Hepatocyte (in vitro differentiated cells): ENCODE measurements around the gene GPC2. TPM values are rescaled to one million over a fixed set of nuclear protein-coding genes. Genes with fewer than 3 reads are reported as not detected.
"Not testable (repeated sequence)": the region's sequence is repeated elsewhere in the genome, so short reads cannot be mapped to it uniquely, and the experiment has no call there.

ENCODE experiments used
- DNase-seq: peaks from one replicate; pipeline ENCODE4 v3.0.0-alpha.2; 2016; ENCODE audit warnings: low spot score
- H2AFZ ChIP-seq: fragments of 200-600 bp; sonication (generic); 2 replicates; pipeline ENCODE4 v1.6.0; 2016; ENCODE audit warnings: antibody characterized with exemption, mild to moderate bottlenecking
- H3K27ac ChIP-seq: fragments of 200-600 bp; sonication (generic); 2 replicates; pipeline ENCODE4 v1.5.1; 2016; ENCODE audit warnings: mild to moderate bottlenecking
- H3K27me3 ChIP-seq: fragments of 200-600 bp; sonication (generic); 2 replicates; pipeline ENCODE4 v1.6.1; 2016
- H3K36me3 ChIP-seq: fragments of 200-600 bp; sonication (generic); replicated peaks from 2 replicates; pipeline ENCODE4 v1.5.1; 2016; ENCODE audit warnings: low read depth; ENCODE audit not compliant: insufficient read depth
- H3K4me1 ChIP-seq: fragments of 200-600 bp; sonication (generic); 2 replicates; pipeline ENCODE4 v1.5.1; 2016; ENCODE audit warnings: mild to moderate bottlenecking, moderate library complexity; ENCODE audit not compliant: insufficient read depth
- H3K4me2 ChIP-seq: fragments of 200-600 bp; sonication (generic); 2 replicates; pipeline ENCODE4 v1.6.0; 2016
- H3K4me3 ChIP-seq: fragments of 200-600 bp; sonication (generic); 2 replicates; pipeline ENCODE4 v1.5.1; 2016; ENCODE audit warnings: mild to moderate bottlenecking
- H3K79me2 ChIP-seq: fragments of 200-600 bp; sonication (generic); 2 replicates; pipeline ENCODE4 v1.6.0; 2017; ENCODE audit warnings: mild to moderate bottlenecking
- H3K9me2 ChIP-seq: fragments of 200-600 bp; sonication (generic); replicated peaks from 2 replicates; pipeline ENCODE4 v1.6.0; 2017; ENCODE audit warnings: mild to moderate bottlenecking; ENCODE audit not compliant: insufficient read depth
- H3K9me3 ChIP-seq: fragments of 200-600 bp; sonication (generic); 2 replicates; pipeline ENCODE4 v1.5.1; 2016; ENCODE audit warnings: low read depth, mild to moderate bottlenecking
- H4K20me1 ChIP-seq: fragments of 200-600 bp; sonication (generic); 2 replicates; pipeline ENCODE4 v1.6.0; 2016; ENCODE audit warnings: mild to moderate bottlenecking; ENCODE audit not compliant: insufficient read depth, poor library complexity, severe bottlenecking
- EZH2 ChIP-seq: fragments of 200-600 bp; sonication (generic); IDR thresholded peaks from 2 replicates; pipeline ENCODE4 v1.6.1; 2016; ENCODE audit warnings: antibody characterized with exemption, mild to moderate bottlenecking, borderline replicate concordance
- EZH2phosphoT487 ChIP-seq: fragments of 200-600 bp; sonication (generic); IDR thresholded peaks from one replicate; pipeline ENCODE4 v1.6.1; 2018; ENCODE audit warnings: antibody characterized with exemption, mild to moderate bottlenecking, low read depth, moderate library complexity; ENCODE audit not compliant: unreplicated experiment, severe bottlenecking
- WGBS: methylation state at CpG from one replicate; pipeline ENCODE4 v1.1.6; 2016; ENCODE audit warnings: low lambda C conversion rate; ENCODE audit errors: missing lambda C conversion rate; 5-methylcytosine and 5-hydroxymethylcytosine counted together
- polyA plus RNA-seq: library from polyadenylated mRNA; unstranded; fragments of >200 nt; fragmentation: Nextera tagmentation; extraction: Ambion mirVana; gene quantifications from 2 replicates; pipeline ENCODE4 v1.2.1, GENCODE V29; 2016
- total RNA-seq: library from RNA; depleted of rRNA; stranded (reverse); fragments of >200 nt; gene quantifications from 2 replicates; pipeline ENCODE4 v1.2.3, GENCODE V29; 2014
- TF ChIP-seq, protein P1 (sequence below): fragments of 200-600 bp; sonication (generic); IDR thresholded peaks from 2 replicates; pipeline ENCODE4 v1.5.1; 2016; ENCODE audit warnings: antibody characterized with exemption, mild to moderate bottlenecking; ENCODE audit not compliant: poor library complexity

The GPC2 gene
- total and polyA plus RNA-seq, 2 experiments from 2014 or later: 2.0 to 3.2 TPM

DNA sequence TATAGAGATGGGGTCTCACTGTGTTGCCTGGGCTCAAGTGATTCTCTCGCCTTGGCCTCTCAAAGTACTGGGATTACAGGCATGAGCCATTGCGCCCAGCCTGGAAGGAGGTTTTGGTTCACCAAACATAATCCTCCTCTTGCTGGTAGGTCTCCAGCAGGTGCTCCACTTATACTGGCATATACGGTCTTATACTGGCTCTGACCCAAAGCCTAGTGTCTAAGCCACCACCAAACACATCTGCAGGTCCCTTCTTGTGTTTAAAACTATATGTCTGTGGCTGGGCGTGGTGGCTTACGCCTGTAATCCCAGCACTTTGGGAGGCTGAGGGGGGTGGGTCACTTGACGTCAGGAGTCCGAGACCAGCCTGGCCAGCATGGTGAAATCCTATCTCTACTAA is 45.1 kb downstream of the GPC2 start:
- Histone ChIP-seq H2AFZ (no peak overlapping the region), H3K4me2 (no peak overlapping the region), H3K9me3 (no peaks in the 10 kb centered on the region), H3K79me2 (no peaks in the 10 kb centered on the region), H3K4me1 (peaks cover 7% of the 10 kb centered on the region), H3K36me3 (no peaks in the 10 kb centered on the region), H3K27ac (no peak overlapping the region), H3K4me3 (no peak overlapping the region), H3K9me2 (no peaks in the 10 kb centered on the region), H3K27me3 (no peaks in the 10 kb centered on the region), H4K20me1 (no peaks in the 10 kb centered on the region)
- 74% methylated on average over 7 of the region's 7 CpGs for WGBS
- TF ChIP-seq, protein P1, sequence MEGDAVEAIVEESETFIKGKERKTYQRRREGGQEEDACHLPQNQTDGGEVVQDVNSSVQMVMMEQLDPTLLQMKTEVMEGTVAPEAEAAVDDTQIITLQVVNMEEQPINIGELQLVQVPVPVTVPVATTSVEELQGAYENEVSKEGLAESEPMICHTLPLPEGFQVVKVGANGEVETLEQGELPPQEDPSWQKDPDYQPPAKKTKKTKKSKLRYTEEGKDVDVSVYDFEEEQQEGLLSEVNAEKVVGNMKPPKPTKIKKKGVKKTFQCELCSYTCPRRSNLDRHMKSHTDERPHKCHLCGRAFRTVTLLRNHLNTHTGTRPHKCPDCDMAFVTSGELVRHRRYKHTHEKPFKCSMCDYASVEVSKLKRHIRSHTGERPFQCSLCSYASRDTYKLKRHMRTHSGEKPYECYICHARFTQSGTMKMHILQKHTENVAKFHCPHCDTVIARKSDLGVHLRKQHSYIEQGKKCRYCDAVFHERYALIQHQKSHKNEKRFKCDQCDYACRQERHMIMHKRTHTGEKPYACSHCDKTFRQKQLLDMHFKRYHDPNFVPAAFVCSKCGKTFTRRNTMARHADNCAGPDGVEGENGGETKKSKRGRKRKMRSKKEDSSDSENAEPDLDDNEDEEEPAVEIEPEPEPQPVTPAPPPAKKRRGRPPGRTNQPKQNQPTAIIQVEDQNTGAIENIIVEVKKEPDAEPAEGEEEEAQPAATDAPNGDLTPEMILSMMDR: no peak
- no peak for TF ChIP-seq EZH2phosphoT487
- TF ChIP-seq EZH2: no peak
- DNase-seq: no peak

DNA sequence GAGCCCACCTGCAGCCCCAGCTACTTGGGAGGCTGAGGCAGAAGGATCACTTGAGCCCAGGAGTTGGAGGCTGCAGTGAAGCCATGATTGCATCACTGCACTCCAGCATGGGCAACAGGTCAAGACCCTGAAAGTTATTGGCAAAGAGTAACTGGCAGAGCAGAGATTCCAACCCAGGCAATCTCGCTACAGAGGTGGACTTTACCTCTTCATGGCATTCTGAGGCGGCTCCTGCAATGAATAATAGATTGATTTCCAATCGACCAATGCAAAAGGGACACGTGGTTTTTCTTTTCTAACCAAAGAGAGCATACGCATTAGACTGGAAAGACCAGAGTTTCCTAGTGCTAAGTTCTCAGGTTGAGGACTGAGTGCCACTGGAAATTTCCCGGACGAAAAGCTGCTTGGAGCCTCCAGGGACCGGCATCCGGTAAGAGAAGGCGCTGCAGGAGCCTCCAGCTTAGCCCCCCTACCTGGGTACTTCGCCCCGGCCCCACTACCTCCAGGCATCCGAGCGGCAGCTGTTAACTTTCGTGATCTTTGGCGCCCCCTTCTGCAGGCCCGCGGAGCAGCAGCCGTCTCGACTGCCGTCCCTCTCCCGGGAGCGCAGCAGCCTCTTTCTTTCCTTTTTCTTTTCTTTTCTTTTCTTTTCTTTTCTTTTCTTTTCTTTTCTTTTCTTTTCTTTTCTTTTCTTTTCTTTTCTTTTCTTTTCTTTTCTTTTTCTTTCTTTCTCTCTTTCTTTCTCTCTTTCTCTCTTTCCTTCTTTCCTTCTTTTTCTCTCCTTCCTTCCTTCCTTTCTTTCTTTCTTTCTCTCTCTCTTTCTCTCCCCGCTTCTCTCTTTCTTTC is 46.4 kb downstream of the GPC2 start:
- H3K27ac ChIP-seq: no peak overlapping the region
- H3K27me3 ChIP-seq: no peaks in the 10 kb centered on the region
- 9% methylated on average over 24 of the region's 24 CpGs for WGBS
- no peaks in the 10 kb centered on the region for H3K36me3 ChIP-seq
- H3K79me2 ChIP-seq: no peaks in the 10 kb centered on the region
- no peaks in the 10 kb centered on the region for H3K9me2 ChIP-seq
- H2AFZ ChIP-seq: peak overlapping the region; percentile 13
- H3K4me1 ChIP-seq: peaks cover 7% of the 10 kb centered on the region
- H4K20me1 ChIP-seq: no peaks in the 10 kb centered on the region
- H3K4me2 ChIP-seq: peak overlapping the region; percentile 83
- no peak overlapping the region for H3K4me3 ChIP-seq
- H3K9me3 ChIP-seq: no peaks in the 10 kb centered on the region
- TF ChIP-seq EZH2: no peak
- TF ChIP-seq, protein P1: peak; percentile 90
- DNase-seq: peak; percentile 87

DNA sequence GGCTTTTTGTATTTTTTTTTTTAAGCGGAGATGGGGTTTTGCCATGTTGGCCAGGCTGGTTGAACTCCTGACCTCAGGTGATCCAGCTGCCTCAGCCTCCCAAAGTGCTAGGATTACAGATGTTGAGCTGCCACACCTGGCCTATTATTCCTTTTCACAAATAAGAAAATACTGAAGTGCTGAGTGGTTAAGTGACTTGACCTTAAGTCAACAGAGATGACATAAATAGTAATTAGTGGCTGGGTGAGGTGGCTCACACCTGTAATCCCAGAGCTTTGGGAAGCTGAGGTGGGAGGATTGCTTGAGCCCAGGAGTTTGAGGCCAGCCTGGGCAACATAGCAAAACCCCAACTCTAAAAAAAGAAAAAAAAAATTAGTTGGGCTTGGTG is 47.0 kb downstream of the GPC2 start:
- WGBS: 67% methylated on average over 1 of the region's 1 CpG
- H3K27ac ChIP-seq: not testable (repeated sequence)

DNA sequence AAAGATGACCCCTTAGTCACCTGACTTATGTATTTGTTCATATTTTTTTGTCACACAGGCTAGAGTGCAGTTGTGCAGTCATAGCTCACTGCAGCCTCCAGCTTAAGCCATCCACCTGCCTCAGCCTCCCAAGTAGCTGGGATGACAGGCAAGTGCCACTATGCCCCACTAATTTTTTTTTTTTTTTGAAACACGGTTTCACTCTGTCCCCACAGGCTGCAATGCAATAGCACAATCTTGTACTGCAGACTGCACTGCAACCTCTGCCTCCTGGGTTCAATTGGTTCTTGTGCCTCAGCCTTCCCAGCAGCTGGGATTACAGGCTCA is 48.6 kb downstream of the GPC2 start:
- Histone ChIP-seq H3K4me1 (peaks cover 12% of the 10 kb centered on the region), H3K27ac (no peak overlapping the region), H4K20me1 (no peaks in the 10 kb centered on the region), H3K36me3 (no peaks in the 10 kb centered on the region), H2AFZ (no peak overlapping the region), H3K79me2 (no peaks in the 10 kb centered on the region), H3K9me3 (no peaks in the 10 kb centered on the region), H3K4me3 (no peak overlapping the region), H3K27me3 (no peaks in the 10 kb centered on the region), H3K9me2 (no peaks in the 10 kb centered on the region), H3K4me2 (peak overlapping the region; percentile 99)
- DNase-seq: no peak
- 62% methylated on average over 1 of the region's 1 CpG for WGBS
- TF ChIP-seq EZH2phosphoT487 (no peak), EZH2 (no peak)
- TF ChIP-seq, protein P1: no peak

More for the DNA sequence above, 47.0 kb downstream of the GPC2 start:
- H3K4me3 ChIP-seq, H3K9me2 ChIP-seq, H3K9me3 ChIP-seq, H4K20me1 ChIP-seq, H2AFZ ChIP-seq, H3K36me3 ChIP-seq, H3K79me2 ChIP-seq, H3K4me1 ChIP-seq, H3K27me3 ChIP-seq, DNase-seq: not testable (repeated sequence)
- peak overlapping the region; percentile 83 for H3K4me2 ChIP-seq
